GM12891 (cell line): ENCODE data around the gene TTC9B.

ENCODE experiments used
- DNase-seq: peaks from one replicate; pipeline ENCODE4 v3.0.0; 2011; ENCODE audit warnings: low spot score; ENCODE audit not compliant: insufficient read length
- FAIRE-seq: peaks from 2 replicates; lab custom pipeline; 2011; peaks lifted over from hg19 to GRCh38; lab: Jason Lieb, UNC
- PAX5 ChIP-seq: IDR thresholded peaks from 2 replicates; pipeline ENCODE4 v1.6.1; 2011; ENCODE audit warnings: low read length, moderate library complexity, mild to moderate bottlenecking; ENCODE audit not compliant: insufficient read depth, severe bottlenecking
- POLR2A ChIP-seq: IDR thresholded peaks from 2 replicates; pipeline ENCODE4 v1.6.1; 2011; ENCODE audit warnings: low read depth, low read length, control low read depth
- POLR2AphosphoS5 ChIP-seq: IDR thresholded peaks from 2 replicates; pipeline ENCODE4 v1.6.1; 2011; ENCODE audit warnings: low read depth, low read length, control low read depth
- POU2F2 ChIP-seq: IDR thresholded peaks from 2 replicates; pipeline ENCODE4 v1.6.1; 2011; ENCODE audit warnings: low read depth, mild to moderate bottlenecking, control low read depth, low read length, moderate library complexity
- SPI1 ChIP-seq: IDR thresholded peaks from 2 replicates; pipeline ENCODE4 v1.6.1; 2011; ENCODE audit warnings: low read depth, low read length, control low read depth
- TAF1 ChIP-seq: IDR thresholded peaks from 2 replicates; pipeline ENCODE4 v1.6.1; 2011; ENCODE audit warnings: low read depth, low read length, control low read depth

Gene TTC9B

GRCh38 chr19:40214936-40215335 is 3.2 kb downstream of the TTC9B start:
- DNase-seq: no peak
- no peak for TF ChIP-seq POU2F2
- no peak for TF ChIP-seq SPI1
- no peak for TF ChIP-seq TAF1
- TF ChIP-seq PAX5: no peak
- no peak for TF ChIP-seq POLR2AphosphoS5
- no peak for TF ChIP-seq POLR2A
- FAIRE-seq: no peak

GRCh38 chr19:40213882-40214570 is 4.2 kb downstream of the TTC9B start:
- FAIRE-seq (no peak), DNase-seq (no peak)
- TF ChIP-seq POU2F2: no peak
- TF ChIP-seq PAX5: no peak
- no peak for TF ChIP-seq POLR2A
- no peak for TF ChIP-seq TAF1
- no peak for TF ChIP-seq SPI1
- no peak for TF ChIP-seq POLR2AphosphoS5

- TF ChIP-seq POLR2AphosphoS5 (no peak), TAF1 (no peak), PAX5 (no peak), POLR2A (no peak), SPI1 (no peak), POU2F2 (no peak)
- no peak for FAIRE-seq
- DNase-seq: no peak
These were observed 4.8 kb downstream of the TTC9B start for GRCh38 chr19:40213251-40213829.

- FAIRE-seq: no peak
- no peak for DNase-seq
These were observed 7.3 kb downstream of the TTC9B start for GRCh38 chr19:40210889-40211288.

GRCh38 chr19:40208602-40209001 is 9.6 kb downstream of the TTC9B start:
- TF ChIP-seq POLR2AphosphoS5: no peak
- TF ChIP-seq POLR2A: no peak
- TF ChIP-seq POU2F2: no peak
- TF ChIP-seq SPI1: no peak
- no peak for TF ChIP-seq TAF1
- TF ChIP-seq PAX5: no peak
- FAIRE-seq: no peak
- DNase-seq: no peak

More at GRCh38 chr19:40210889-40211288, 7.3 kb downstream of the TTC9B start:
- no peak for TF ChIP-seq PAX5
- no peak for TF ChIP-seq TAF1
- no peak for TF ChIP-seq POU2F2
- no peak for TF ChIP-seq SPI1
- TF ChIP-seq POLR2AphosphoS5: no peak
- no peak for TF ChIP-seq POLR2A

GRCh38 chr19:40205760-40206159 is 12.4 kb downstream of the TTC9B start:
- DNase-seq: no peak
- no peak for FAIRE-seq
- no peak for TF ChIP-seq PAX5
- TF ChIP-seq TAF1: no peak
- no peak for TF ChIP-seq POLR2A

GRCh38 chr19:40204381-40204780 is 13.8 kb downstream of the TTC9B start:
- no peak for FAIRE-seq
- no peak for DNase-seq
- TF ChIP-seq SPI1 (no peak), POLR2AphosphoS5 (no peak), POU2F2 (no peak), TAF1 (no peak), PAX5 (no peak), POLR2A (no peak)

GRCh38 chr19:40200341-40201099 is 17.7 kb downstream of the TTC9B start:
- no peak for DNase-seq
- TF ChIP-seq POU2F2: no peak
- no peak for TF ChIP-seq POLR2A
- no peak for TF ChIP-seq PAX5
- TF ChIP-seq TAF1: no peak
- no peak for TF ChIP-seq SPI1
- no peak for TF ChIP-seq POLR2AphosphoS5
- no peak for FAIRE-seq

- FAIRE-seq (no peak), DNase-seq (no peak)
- TF ChIP-seq TAF1 (no peak), POLR2A (no peak), POLR2AphosphoS5 (no peak), PAX5 (no peak), POU2F2 (no peak), SPI1 (no peak)
These were observed 19.8 kb downstream of the TTC9B start for GRCh38 chr19:40198272-40198990.
